ENCODE data around the gene TRIM2. TPM values are rescaled to one million over a fixed set of nuclear protein-coding genes. Genes with fewer than 3 reads are reported as not detected.

The TRIM2 gene
- polyA plus RNA-seq, 1 of the 3 experiments (the other 2 are of a cell fraction) = 16.4 TPM

DNA sequence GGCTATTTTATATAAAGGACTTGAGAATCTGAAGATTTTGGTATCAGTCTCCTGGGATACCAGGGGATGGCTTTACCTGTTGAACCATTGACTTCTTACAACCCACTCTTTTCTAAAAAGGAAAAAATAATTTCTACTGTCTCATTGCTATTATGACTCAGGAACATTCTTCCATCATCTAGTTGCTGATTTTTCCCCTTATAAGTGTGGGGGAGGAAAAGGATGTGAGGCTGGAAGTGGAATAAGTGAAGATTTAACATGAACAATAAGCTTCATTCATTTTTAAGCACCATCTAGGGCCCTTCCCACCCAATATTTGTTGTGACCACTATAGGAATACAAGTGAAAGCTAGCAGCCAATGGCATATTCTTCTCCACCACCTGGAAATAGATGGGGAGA, 129.6 kb downstream of the TRIM2 start:
- no peaks in the 10 kb centered on the region for H3K79me2 ChIP-seq (ENCODE audit: insufficient read depth)
- no peak overlapping the region for H3K4me3 ChIP-seq (ENCODE audit: low read depth in 2 of 2, low read length in 1 of 2)
- no peaks in the 10 kb centered on the region for H4K20me1 ChIP-seq (ENCODE audit: insufficient read depth)
- no peak overlapping the region for H3K9ac ChIP-seq
- H3F3A ChIP-seq (replicated peaks; ENCODE audit: insufficient read depth) = peaks cover 10% of the 10 kb centered on the region
- H3K4me1 ChIP-seq (ENCODE audit: control insufficient read depth in 1 of 2, insufficient read depth in 2 of 2, low read depth in 1 of 2, low read length in 1 of 2) = no peaks in the 10 kb centered on the region
- no peak for DNase-seq
- H3K9me3 ChIP-seq = no peaks in the 10 kb centered on the region
- H3K36me3 ChIP-seq (replicated peaks in 1 of 2; ENCODE audit: control insufficient read depth in 1 of 2, insufficient read depth in 2 of 2, low read length in 1 of 2) = peaks cover 47 to 58% of the 10 kb centered on the region in 2 experiments
- POLR2A ChIA-PET = no interaction called here
- CTCF ChIA-PET = interaction anchor here (3.7 kb wide), 1 partner anchor 11 kb away, joined by 19 read pairs; the partner anchor contains the start of gene MND1
- H3K4me2 ChIP-seq = no peak overlapping the region
- no peak overlapping the region for H2AFZ ChIP-seq (ENCODE audit: low read depth)
- TF ChIP-seq RAD21 (IDR thresholded peaks at IDR 0.05; ENCODE audit: low read length) (no peak), CHD2 (IDR thresholded peaks at IDR 0.05; ENCODE audit: low read length, partially characterized antibody) (no peak), TEAD4 (IDR thresholded peaks at IDR 0.05; ENCODE audit: borderline replicate concordance, insufficient read depth) (no peak), TCF12 (IDR thresholded peaks at IDR 0.05) (no peak), JUND (IDR thresholded peaks at IDR 0.05) (no peak), GATA2 (CRISPR knock-in tag; IDR thresholded peaks at IDR 0.05) (no peak), FOSL2 (IDR thresholded peaks at IDR 0.05; ENCODE audit: borderline replicate concordance, low read depth) (no peak)
- TF ChIP-seq, protein P1, sequence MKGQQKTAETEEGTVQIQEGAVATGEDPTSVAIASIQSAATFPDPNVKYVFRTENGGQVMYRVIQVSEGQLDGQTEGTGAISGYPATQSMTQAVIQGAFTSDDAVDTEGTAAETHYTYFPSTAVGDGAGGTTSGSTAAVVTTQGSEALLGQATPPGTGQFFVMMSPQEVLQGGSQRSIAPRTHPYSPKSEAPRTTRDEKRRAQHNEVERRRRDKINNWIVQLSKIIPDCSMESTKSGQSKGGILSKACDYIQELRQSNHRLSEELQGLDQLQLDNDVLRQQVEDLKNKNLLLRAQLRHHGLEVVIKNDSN (IDR thresholded peaks at IDR 0.05; ENCODE audit: borderline replicate concordance, low read depth) = no peak
- TF ChIP-seq, protein P2, sequence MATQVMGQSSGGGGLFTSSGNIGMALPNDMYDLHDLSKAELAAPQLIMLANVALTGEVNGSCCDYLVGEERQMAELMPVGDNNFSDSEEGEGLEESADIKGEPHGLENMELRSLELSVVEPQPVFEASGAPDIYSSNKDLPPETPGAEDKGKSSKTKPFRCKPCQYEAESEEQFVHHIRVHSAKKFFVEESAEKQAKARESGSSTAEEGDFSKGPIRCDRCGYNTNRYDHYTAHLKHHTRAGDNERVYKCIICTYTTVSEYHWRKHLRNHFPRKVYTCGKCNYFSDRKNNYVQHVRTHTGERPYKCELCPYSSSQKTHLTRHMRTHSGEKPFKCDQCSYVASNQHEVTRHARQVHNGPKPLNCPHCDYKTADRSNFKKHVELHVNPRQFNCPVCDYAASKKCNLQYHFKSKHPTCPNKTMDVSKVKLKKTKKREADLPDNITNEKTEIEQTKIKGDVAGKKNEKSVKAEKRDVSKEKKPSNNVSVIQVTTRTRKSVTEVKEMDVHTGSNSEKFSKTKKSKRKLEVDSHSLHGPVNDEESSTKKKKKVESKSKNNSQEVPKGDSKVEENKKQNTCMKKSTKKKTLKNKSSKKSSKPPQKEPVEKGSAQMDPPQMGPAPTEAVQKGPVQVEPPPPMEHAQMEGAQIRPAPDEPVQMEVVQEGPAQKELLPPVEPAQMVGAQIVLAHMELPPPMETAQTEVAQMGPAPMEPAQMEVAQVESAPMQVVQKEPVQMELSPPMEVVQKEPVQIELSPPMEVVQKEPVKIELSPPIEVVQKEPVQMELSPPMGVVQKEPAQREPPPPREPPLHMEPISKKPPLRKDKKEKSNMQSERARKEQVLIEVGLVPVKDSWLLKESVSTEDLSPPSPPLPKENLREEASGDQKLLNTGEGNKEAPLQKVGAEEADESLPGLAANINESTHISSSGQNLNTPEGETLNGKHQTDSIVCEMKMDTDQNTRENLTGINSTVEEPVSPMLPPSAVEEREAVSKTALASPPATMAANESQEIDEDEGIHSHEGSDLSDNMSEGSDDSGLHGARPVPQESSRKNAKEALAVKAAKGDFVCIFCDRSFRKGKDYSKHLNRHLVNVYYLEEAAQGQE (IDR thresholded peaks at IDR 0.05; ENCODE audit: low read depth, low read length) = no peak
- TF ChIP-seq, protein P3, sequence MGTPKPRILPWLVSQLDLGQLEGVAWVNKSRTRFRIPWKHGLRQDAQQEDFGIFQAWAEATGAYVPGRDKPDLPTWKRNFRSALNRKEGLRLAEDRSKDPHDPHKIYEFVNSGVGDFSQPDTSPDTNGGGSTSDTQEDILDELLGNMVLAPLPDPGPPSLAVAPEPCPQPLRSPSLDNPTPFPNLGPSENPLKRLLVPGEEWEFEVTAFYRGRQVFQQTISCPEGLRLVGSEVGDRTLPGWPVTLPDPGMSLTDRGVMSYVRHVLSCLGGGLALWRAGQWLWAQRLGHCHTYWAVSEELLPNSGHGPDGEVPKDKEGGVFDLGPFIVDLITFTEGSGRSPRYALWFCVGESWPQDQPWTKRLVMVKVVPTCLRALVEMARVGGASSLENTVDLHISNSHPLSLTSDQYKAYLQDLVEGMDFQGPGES (IDR thresholded peaks at IDR 0.05; ENCODE audit: low read depth, low read length) = no peak
- TF ChIP-seq, protein P4, sequence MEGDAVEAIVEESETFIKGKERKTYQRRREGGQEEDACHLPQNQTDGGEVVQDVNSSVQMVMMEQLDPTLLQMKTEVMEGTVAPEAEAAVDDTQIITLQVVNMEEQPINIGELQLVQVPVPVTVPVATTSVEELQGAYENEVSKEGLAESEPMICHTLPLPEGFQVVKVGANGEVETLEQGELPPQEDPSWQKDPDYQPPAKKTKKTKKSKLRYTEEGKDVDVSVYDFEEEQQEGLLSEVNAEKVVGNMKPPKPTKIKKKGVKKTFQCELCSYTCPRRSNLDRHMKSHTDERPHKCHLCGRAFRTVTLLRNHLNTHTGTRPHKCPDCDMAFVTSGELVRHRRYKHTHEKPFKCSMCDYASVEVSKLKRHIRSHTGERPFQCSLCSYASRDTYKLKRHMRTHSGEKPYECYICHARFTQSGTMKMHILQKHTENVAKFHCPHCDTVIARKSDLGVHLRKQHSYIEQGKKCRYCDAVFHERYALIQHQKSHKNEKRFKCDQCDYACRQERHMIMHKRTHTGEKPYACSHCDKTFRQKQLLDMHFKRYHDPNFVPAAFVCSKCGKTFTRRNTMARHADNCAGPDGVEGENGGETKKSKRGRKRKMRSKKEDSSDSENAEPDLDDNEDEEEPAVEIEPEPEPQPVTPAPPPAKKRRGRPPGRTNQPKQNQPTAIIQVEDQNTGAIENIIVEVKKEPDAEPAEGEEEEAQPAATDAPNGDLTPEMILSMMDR (IDR thresholded peaks at IDR 0.05) = no peak
- TF ChIP-seq, protein P5, sequence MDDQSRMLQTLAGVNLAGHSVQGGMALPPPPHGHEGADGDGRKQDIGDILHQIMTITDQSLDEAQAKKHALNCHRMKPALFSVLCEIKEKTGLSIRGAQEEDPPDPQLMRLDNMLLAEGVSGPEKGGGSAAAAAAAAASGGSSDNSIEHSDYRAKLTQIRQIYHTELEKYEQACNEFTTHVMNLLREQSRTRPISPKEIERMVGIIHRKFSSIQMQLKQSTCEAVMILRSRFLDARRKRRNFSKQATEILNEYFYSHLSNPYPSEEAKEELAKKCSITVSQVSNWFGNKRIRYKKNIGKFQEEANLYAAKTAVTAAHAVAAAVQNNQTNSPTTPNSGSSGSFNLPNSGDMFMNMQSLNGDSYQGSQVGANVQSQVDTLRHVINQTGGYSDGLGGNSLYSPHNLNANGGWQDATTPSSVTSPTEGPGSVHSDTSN (IDR thresholded peaks at IDR 0.05) = no peak
- TF ChIP-seq, protein P6, sequence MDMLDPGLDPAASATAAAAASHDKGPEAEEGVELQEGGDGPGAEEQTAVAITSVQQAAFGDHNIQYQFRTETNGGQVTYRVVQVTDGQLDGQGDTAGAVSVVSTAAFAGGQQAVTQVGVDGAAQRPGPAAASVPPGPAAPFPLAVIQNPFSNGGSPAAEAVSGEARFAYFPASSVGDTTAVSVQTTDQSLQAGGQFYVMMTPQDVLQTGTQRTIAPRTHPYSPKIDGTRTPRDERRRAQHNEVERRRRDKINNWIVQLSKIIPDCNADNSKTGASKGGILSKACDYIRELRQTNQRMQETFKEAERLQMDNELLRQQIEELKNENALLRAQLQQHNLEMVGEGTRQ (IDR thresholded peaks at IDR 0.05; ENCODE audit: borderline replicate concordance, low read depth, low read length) = no peak
- H3K27me3 ChIP-seq (ENCODE audit: insufficient read depth) = no peaks in the 10 kb centered on the region
- H3K27ac ChIP-seq (ENCODE audit: low read depth in 2 of 2, low read length in 1 of 2) = no peak overlapping the region
- H3K9me2 ChIP-seq = no peaks in the 10 kb centered on the region
